Adrenal gland (tissue), 5 donors: ENCODE data around the gene CCDC88B.

Experiments used
- CTCF ChIP-seq, 6 experiments: fragments of 450-650 bp in 4 of 6; fragments of 200-600 bp in 2 of 6; sonication (generic) in 1 of 6; IDR thresholded peaks; 1 replicate in 5 of 6; 2 replicates in 1 of 6; pipeline versions ENCODE4 v1.5.1 to v1.8.0; 2016 to 2021; ENCODE audit warnings: antibody characterized with exemption in 6 of 6, mild to moderate bottlenecking in 2 of 6, moderate library complexity in 1 of 6
- POLR2A ChIP-seq, 2 donors: fragments of 450-650 bp; IDR thresholded peaks; one replicate each; pipeline ENCODE4 v1.6.1; 2017; ENCODE audit warnings: antibody characterized with exemption in 2 of 2, mild to moderate bottlenecking in 2 of 2, moderate library complexity in 1 of 2
- donor health status: DM: no; HTN: no; CAD: no.

- TF ChIP-seq CTCF (IDR thresholded peaks at IDR 0.05) (no peak), POLR2A (IDR thresholded peaks at IDR 0.05) (no peak)
These were observed 50.6 kb downstream of the CCDC88B start for GRCh38 chr11:64390558-64390957.
